ENCODE measurements around the gene ACVRL1. TPM values are rescaled to one million over a fixed set of nuclear protein-coding genes. Genes with fewer than 3 reads are reported as not detected.

ACVRL1 gene
- polyA plus RNA-seq, 1 donor (not counting 4 experiments of a cell fraction or from before 2014, with no cell fraction given): not detected

- dilution Hi-C loops (cut with MboI; ENCODE audit: extremely low pct_ligation_motif_present, low sequenced_read_pairs): no loop called here
- no peak for FAIRE-seq
Observed at GRCh38 chr12:51871918-51872688, 35.2 kb upstream of the ACVRL1 start.

GRCh38 chr12:51872689-51872981 is 34.7 kb upstream of the ACVRL1 start:
- dilution Hi-C loops (cut with MboI; ENCODE audit: extremely low pct_ligation_motif_present, low sequenced_read_pairs): no loop called here
- Histone ChIP-seq H3K9ac (ENCODE audit: control insufficient read depth, extremely low read depth, insufficient read depth, low read length) (no peak overlapping the region), H2AFZ (ENCODE audit: control insufficient read depth, low read length) (no peak overlapping the region), H3K36me3 (ENCODE audit: control insufficient read depth in 2 of 2, extremely low read depth in 1 of 2, insufficient read depth in 2 of 2, low read length in 2 of 2) (no peaks in the 10 kb centered on the region), H3K27ac (ENCODE audit: control insufficient read depth, insufficient read depth, low read length) (no peak overlapping the region), H3K27me3 (ENCODE audit: control insufficient read depth, extremely low read depth, insufficient read depth, low read length) (peaks cover 39% of the 10 kb centered on the region), H3K9me1 (ENCODE audit: control insufficient read depth, extremely low read depth, insufficient read depth, low read length) (no peaks in the 10 kb centered on the region), H4K20me1 (ENCODE audit: control insufficient read depth, extremely low read depth, insufficient read depth, low read length) (no peaks in the 10 kb centered on the region), H3K9me3 (ENCODE audit: control insufficient read depth, low read depth, low read length) (no peaks in the 10 kb centered on the region), H3K4me3 (ENCODE audit: control insufficient read depth in 2 of 3, extremely low read depth in 1 of 3, insufficient read depth in 2 of 3, low read depth in 1 of 3, low read length in 3 of 3) (no peak overlapping the region), H3K4me2 (ENCODE audit: control insufficient read depth, extremely low read depth, insufficient read depth, low read depth, low read length) (no peak overlapping the region), H3K79me2 (ENCODE audit: control insufficient read depth, insufficient read depth, low read length) (no peaks in the 10 kb centered on the region), H3K4me1 (ENCODE audit: control insufficient read depth, extremely low read depth, insufficient read depth, low read length) (no peaks in the 10 kb centered on the region)
- FAIRE-seq: no peak
- no peak for DNase-seq (ENCODE audit: low read depth, low spot score)
- no peak for TF ChIP-seq EZH2 (IDR thresholded peaks at IDR 0.05; ENCODE audit: low read length)
- TF ChIP-seq CTCF (optimal IDR thresholded peaks at IDR 0.05 in 1 of 3, IDR thresholded peaks at IDR 0.05 in 1 of 3, conservative IDR thresholded peaks at IDR 0.05 in 1 of 3; ENCODE audit: extremely low read depth in 1 of 3, insufficient read depth in 2 of 3, low read length in 3 of 3): no peak

More at GRCh38 chr12:51871918-51872688, 35.2 kb upstream of the ACVRL1 start:
- Histone ChIP-seq H3K79me2 (ENCODE audit: control insufficient read depth, insufficient read depth, low read length) (no peaks in the 10 kb centered on the region), H3K4me3 (ENCODE audit: control insufficient read depth in 2 of 3, extremely low read depth in 1 of 3, insufficient read depth in 2 of 3, low read depth in 1 of 3, low read length in 3 of 3) (no peak overlapping the region), H3K9ac (ENCODE audit: control insufficient read depth, extremely low read depth, insufficient read depth, low read length) (no peak overlapping the region), H2AFZ (ENCODE audit: control insufficient read depth, low read length) (no peak overlapping the region), H3K4me1 (ENCODE audit: control insufficient read depth, extremely low read depth, insufficient read depth, low read length) (no peaks in the 10 kb centered on the region), H3K27me3 (ENCODE audit: control insufficient read depth, extremely low read depth, insufficient read depth, low read length) (peaks cover 42% of the 10 kb centered on the region), H3K4me2 (ENCODE audit: control insufficient read depth, extremely low read depth, insufficient read depth, low read depth, low read length) (no peak overlapping the region), H3K27ac (ENCODE audit: control insufficient read depth, insufficient read depth, low read length) (no peak overlapping the region), H4K20me1 (ENCODE audit: control insufficient read depth, extremely low read depth, insufficient read depth, low read length) (no peaks in the 10 kb centered on the region), H3K9me1 (ENCODE audit: control insufficient read depth, extremely low read depth, insufficient read depth, low read length) (no peaks in the 10 kb centered on the region), H3K36me3 (ENCODE audit: control insufficient read depth in 2 of 2, extremely low read depth in 1 of 2, insufficient read depth in 2 of 2, low read length in 2 of 2) (no peaks in the 10 kb centered on the region), H3K9me3 (ENCODE audit: control insufficient read depth, low read depth, low read length) (no peaks in the 10 kb centered on the region)
- no peak for DNase-seq (ENCODE audit: low read depth, low spot score)
- no peak for TF ChIP-seq EZH2 (IDR thresholded peaks at IDR 0.05; ENCODE audit: low read length)
- TF ChIP-seq CTCF (optimal IDR thresholded peaks at IDR 0.05 in 1 of 3, IDR thresholded peaks at IDR 0.05 in 1 of 3, conservative IDR thresholded peaks at IDR 0.05 in 1 of 3; ENCODE audit: extremely low read depth in 1 of 3, insufficient read depth in 2 of 3, low read length in 3 of 3): no peak

Data from keratinocyte (primary cell).